Caco-2 (cell line): ENCODE measurements around the gene C9orf78. TPM values are rescaled to one million over a fixed set of nuclear protein-coding genes. Genes with fewer than 3 reads are reported as not detected.

Source experiments
- BruUV-seq: library from RNA; stranded (reverse); fragments of 400-500 nt; replicated peaks from 2 replicates; lab custom pipeline; 2021; lab: Mats Ljungman, UMichigan
- CTCF ChIA-PET: fragments of 300-600 bp; sonication (Branson Sonifier 250); formaldehyde crosslinking; loops from one replicate; lab custom pipeline; 2022; ENCODE audit warnings: antibody characterized with exemption; lab: Charles Lee
- POLR2A ChIA-PET: fragments of 300-600 bp; sonication (Branson Sonifier 250); formaldehyde crosslinking; loops from one replicate; lab custom pipeline; 2022; ENCODE audit warnings: antibody characterized with exemption; lab: Charles Lee
- DNase-seq, 2 experiments: peaks; one replicate each; pipeline versions ENCODE4 v3.0.0 to v3.0.0-alpha.2; 2020 to 2022
- H3K27me3 ChIP-seq: replicated peaks from 2 replicates; pipeline ENCODE4 v1.6.0; 2011; ENCODE audit warnings: low read length; ENCODE audit not compliant: control insufficient read depth, insufficient read depth
- H3K36me3 ChIP-seq: 2 replicates; pipeline ENCODE4 v1.5.1; 2011; ENCODE audit warnings: low read length; ENCODE audit not compliant: control insufficient read depth, insufficient read depth
- H3K4me1 ChIP-seq: fragments of 250-450 bp; sonication (Bioruptor Pico); 2 replicates; pipeline ENCODE4 v1.5.1; 2020; ENCODE audit warnings: mild to moderate bottlenecking
- H3K4me3 ChIP-seq: 2 replicates; pipeline ENCODE4 v1.5.1; 2011; ENCODE audit warnings: low read depth, mild to moderate bottlenecking, control low read depth, low read length
- H3K9me3 ChIP-seq: fragments of 250-450 bp; sonication (Bioruptor Pico); 2 replicates; pipeline ENCODE4 v1.5.1; 2020; ENCODE audit warnings: mild to moderate bottlenecking, moderate library complexity
- H3K27ac Mint-ChIP-seq: one replicate; pipeline ENCODE4 v1.8.0; 2022; ENCODE audit warnings: mixed read lengths; ENCODE audit not compliant: unreplicated experiment
- H3K27me3 Mint-ChIP-seq: one replicate; pipeline ENCODE4 v1.8.0; 2022; ENCODE audit warnings: mixed read lengths; ENCODE audit not compliant: insufficient read depth, unreplicated experiment
- H3K36me3 Mint-ChIP-seq: one replicate; pipeline ENCODE4 v1.8.0; 2022; ENCODE audit warnings: mild to moderate bottlenecking, mixed read lengths; ENCODE audit not compliant: insufficient read depth, unreplicated experiment
- H3K4me1 Mint-ChIP-seq: one replicate; pipeline ENCODE4 v1.8.0; 2022; ENCODE audit warnings: low read depth, mixed read lengths; ENCODE audit not compliant: unreplicated experiment
- H3K4me3 Mint-ChIP-seq: one replicate; pipeline ENCODE4 v1.8.0; 2022; ENCODE audit warnings: mild to moderate bottlenecking, moderate library complexity, mixed read lengths; ENCODE audit not compliant: unreplicated experiment
- H3K9me3 Mint-ChIP-seq: one replicate; pipeline ENCODE4 v1.8.0; 2022; ENCODE audit warnings: mixed read lengths; ENCODE audit not compliant: unreplicated experiment
- CTCF ChIP-seq, 2 experiments: fragments of 200-600 bp in 1 of 2; IDR thresholded peaks; 1 replicate in 1 of 2; 2 replicates in 1 of 2; pipeline versions ENCODE4 v1.5.1 to v1.8.0; 2011 to 2022; ENCODE audit warnings: antibody characterized with exemption in 1 of 2, control low read depth in 1 of 2, inconsistent platforms in 1 of 2, low read depth in 1 of 2, low read length in 1 of 2, mild to moderate bottlenecking in 1 of 2, moderate library complexity in 1 of 2; ENCODE audit not compliant: insufficient read depth in 1 of 2, severe bottlenecking in 1 of 2, unreplicated experiment in 1 of 2
- intact Hi-C: fragments of 100-400 bp; cut with micrococcal nuclease; formaldehyde crosslinking; loops from one replicate; pipeline ENCODE4 v1.10.0; 2022; ENCODE audit not compliant: unreplicated experiment
- total RNA-seq: library from RNA; stranded (reverse); gene quantifications from 2 replicates; pipeline ENCODE4 v1.2.3, GENCODE V29; 2022

Gene C9orf78
- total RNA-seq, 1 experiment from 2014 or later, result 44.1 TPM

DNA sequence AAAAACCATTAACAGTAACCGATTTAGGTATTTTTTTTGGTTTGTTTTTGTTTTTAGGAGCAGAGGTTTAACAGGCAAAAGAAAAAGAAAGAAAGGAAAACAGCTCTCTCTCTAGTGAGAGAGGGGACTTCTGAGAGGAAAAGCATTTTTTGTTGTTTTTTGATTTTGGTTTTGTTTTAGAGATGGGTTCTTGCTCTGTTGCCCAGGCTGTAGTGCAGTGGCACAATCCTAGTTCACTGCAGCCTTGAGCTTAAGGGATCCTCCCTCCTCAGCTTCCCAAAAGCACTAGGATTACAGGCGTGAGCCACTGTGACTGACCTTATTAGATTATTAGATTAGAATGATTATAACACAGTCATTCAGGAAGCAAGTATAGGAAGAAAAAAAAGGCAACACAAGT, 10.3 kb upstream of the C9orf78 start:
- no peak for TF ChIP-seq CTCF (IDR thresholded peaks at IDR 0.05; ENCODE audit: insufficient read depth in 1 of 2, low read depth in 1 of 2, low read length in 1 of 2, severe bottlenecking in 1 of 2, unreplicated experiment in 1 of 2)
- Histone ChIP-seq H3K36me3 (no peaks in the 10 kb centered on the region), H3K4me3 (no peak overlapping the region), H3K27me3 (no peaks in the 10 kb centered on the region), H3K4me1 (no peaks in the 10 kb centered on the region), H3K9me3 (no peaks in the 10 kb centered on the region)
- no peaks in the 10 kb centered on the region for H3K27me3 Mint-ChIP-seq
- intact Hi-C loops, result no loop called here
- no peak overlapping the region for H3K27ac Mint-ChIP-seq
- BruUV-seq, result no TSS peak
- H3K4me1 Mint-ChIP-seq, result no peaks in the 10 kb centered on the region
- H3K9me3 Mint-ChIP-seq, result no peaks in the 10 kb centered on the region
- ChIA-PET CTCF (no interaction called here), POLR2A (no interaction called here)
- DNase-seq, result no peak
- H3K36me3 Mint-ChIP-seq, result no peaks in the 10 kb centered on the region
- H3K4me3 Mint-ChIP-seq, result no peak overlapping the region

DNA sequence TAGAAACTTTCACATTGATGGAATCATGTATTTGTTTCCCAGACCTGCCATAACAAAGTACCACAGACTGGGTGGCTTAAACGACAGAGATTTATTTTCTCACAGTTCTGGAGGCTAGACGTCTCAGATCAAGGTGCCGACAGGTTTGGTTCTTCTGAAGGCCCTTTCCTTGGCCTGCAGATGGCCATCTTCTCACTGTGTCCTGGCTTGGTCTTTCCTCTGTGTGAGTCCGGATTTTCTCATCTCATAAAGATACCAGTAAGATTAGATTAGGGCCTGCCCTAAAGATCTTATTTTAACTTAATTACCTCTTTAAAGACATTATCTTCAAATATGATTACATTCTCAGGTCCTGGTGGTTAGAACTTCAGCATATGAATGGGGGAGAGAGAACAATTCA, 6.0 kb upstream of the C9orf78 start:
- H3K4me3 Mint-ChIP-seq, result no peak overlapping the region

GRCh38 chr9:129840034-129840433, 5.0 kb upstream of the C9orf78 start:
- H3K4me3 Mint-ChIP-seq, result no peak overlapping the region
- H3K27me3 Mint-ChIP-seq, result no peaks in the 10 kb centered on the region
- no peak for TF ChIP-seq CTCF (IDR thresholded peaks at IDR 0.05; ENCODE audit: insufficient read depth in 1 of 2, low read depth in 1 of 2, low read length in 1 of 2, severe bottlenecking in 1 of 2, unreplicated experiment in 1 of 2)
- DNase-seq, result no peak
- no peak overlapping the region for H3K27ac Mint-ChIP-seq
- no TSS peak for BruUV-seq
- Histone ChIP-seq H3K36me3 (no peaks in the 10 kb centered on the region), H3K27me3 (no peaks in the 10 kb centered on the region), H3K4me1 (no peaks in the 10 kb centered on the region), H3K9me3 (no peaks in the 10 kb centered on the region), H3K4me3 (no peak overlapping the region)
- ChIA-PET CTCF (no interaction called here), POLR2A (no interaction called here)
- intact Hi-C loops, result no loop called here
- H3K9me3 Mint-ChIP-seq, result no peaks in the 10 kb centered on the region
- H3K36me3 Mint-ChIP-seq, result peaks cover 8% of the 10 kb centered on the region
- H3K4me1 Mint-ChIP-seq, result no peaks in the 10 kb centered on the region

More for the DNA sequence above, 6.0 kb upstream of the C9orf78 start:
- no TSS peak for BruUV-seq
- H3K36me3 Mint-ChIP-seq, result no peaks in the 10 kb centered on the region
- ChIA-PET CTCF (no interaction called here), POLR2A (no interaction called here)
- H3K27ac Mint-ChIP-seq, result no peak overlapping the region
- no peak for TF ChIP-seq CTCF (IDR thresholded peaks at IDR 0.05; ENCODE audit: insufficient read depth in 1 of 2, low read depth in 1 of 2, low read length in 1 of 2, severe bottlenecking in 1 of 2, unreplicated experiment in 1 of 2)
- H3K9me3 ChIP-seq, result no peaks in the 10 kb centered on the region
- DNase-seq, result no peak
- H3K4me1 ChIP-seq, result no peaks in the 10 kb centered on the region
- H3K4me1 Mint-ChIP-seq, result no peaks in the 10 kb centered on the region
- H3K4me3 ChIP-seq, result no peak overlapping the region
- H3K9me3 Mint-ChIP-seq, result no peaks in the 10 kb centered on the region
- no peaks in the 10 kb centered on the region for H3K36me3 ChIP-seq
- no peaks in the 10 kb centered on the region for H3K27me3 Mint-ChIP-seq
- intact Hi-C loops, result no loop called here
- no peaks in the 10 kb centered on the region for H3K27me3 ChIP-seq
